NCI-H2227 (cell line): ENCODE measurements around the gene WSB1.
"Not testable (repeated sequence)": the region's sequence is repeated elsewhere in the genome, so short reads cannot be mapped to it uniquely, and the experiment has no call there.

Experiments
- DNase-seq: peaks from one replicate; lab custom pipeline; 2025; ENCODE audit not compliant: unreplicated experiment; lab: John Stamatoyannopoulos, UW

WSB1 gene, protein sequence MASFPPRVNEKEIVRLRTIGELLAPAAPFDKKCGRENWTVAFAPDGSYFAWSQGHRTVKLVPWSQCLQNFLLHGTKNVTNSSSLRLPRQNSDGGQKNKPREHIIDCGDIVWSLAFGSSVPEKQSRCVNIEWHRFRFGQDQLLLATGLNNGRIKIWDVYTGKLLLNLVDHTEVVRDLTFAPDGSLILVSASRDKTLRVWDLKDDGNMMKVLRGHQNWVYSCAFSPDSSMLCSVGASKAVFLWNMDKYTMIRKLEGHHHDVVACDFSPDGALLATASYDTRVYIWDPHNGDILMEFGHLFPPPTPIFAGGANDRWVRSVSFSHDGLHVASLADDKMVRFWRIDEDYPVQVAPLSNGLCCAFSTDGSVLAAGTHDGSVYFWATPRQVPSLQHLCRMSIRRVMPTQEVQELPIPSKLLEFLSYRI

DNA sequence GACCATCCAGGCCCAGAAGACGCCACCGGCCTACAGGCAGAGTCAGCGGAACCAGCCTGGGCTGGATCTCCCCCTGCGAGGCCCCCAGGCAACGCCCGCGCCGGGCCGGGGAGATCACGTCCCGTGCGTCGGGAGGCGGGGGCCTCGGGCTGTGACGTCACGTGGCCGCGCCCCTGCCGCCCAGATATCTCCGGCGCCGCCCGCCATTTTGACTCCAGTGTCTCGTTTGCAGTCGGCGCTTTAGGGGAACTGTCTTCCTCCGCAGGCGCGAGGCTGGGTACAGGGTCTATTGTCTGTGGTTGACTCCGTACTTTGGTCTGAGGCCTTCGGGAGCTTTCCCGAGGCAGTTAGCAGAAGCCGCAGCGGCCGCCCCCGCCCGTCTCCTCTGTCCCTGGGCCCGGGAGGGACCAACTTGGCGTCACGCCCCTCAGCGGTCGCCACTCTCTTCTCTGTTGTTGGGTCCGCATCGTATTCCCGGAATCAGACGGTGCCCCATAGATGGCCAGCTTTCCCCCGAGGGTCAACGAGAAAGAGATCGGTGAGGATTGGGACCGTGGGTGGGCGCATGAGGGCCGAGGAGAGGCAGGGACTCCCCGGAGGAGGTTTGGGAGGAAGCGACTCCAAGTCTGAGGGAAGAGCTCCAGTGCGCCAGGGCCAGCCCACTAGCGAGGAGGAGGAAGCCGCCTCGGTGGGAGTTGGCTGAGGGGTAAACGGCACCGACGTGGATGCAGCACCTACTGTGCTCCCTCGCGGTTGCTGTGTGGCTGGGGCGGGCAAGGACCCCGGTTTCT lies at the start of gene WSB1:
WSB1 (plus strand) TSS at position 217 of the 791 bp plus-strand sequence; CDS start at position 499, 282 bp downstream.
- DNase-seq, result peak; percentile 94

DNA sequence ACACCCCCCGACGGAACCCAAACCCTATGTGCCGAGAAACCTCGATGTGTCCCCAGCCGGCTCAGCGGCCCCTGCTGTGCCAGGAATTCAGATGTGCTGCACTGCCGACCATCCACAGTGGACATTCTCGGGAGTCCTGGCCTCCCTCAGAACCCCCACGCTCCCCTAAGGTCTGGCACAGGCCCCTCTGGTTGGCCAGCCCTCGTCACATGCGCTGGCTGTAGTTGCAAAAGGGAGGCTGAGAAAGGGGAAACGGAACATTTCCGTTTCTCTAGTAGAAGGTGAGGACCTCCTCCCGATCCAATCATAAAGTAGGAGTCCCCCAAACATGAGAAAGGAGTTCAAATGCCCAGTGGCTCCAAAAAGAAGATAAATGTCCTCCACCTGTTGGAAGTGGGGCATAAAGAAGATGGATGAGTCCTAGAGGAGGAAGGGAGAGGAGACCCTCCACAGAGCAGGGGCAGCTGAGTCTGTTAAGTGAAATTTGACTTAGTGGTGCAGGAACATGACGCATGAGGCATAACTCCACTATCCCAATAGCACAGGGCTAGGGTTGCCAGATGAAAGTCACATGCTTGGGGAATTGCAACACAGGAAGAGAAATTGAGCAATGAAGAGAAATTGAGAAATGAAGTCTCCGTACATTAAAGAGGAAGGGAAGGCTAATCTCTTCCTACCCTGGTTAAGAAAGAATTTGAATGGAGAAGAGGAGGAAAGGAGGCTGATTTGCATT lies 49.3 kb upstream of the WSB1 start:
- no peak for DNase-seq

- DNase-seq, result peak; percentile 72
These were observed 48.7 kb upstream of the WSB1 start for GRCh38 chr17:27245230-27245696.

DNA sequence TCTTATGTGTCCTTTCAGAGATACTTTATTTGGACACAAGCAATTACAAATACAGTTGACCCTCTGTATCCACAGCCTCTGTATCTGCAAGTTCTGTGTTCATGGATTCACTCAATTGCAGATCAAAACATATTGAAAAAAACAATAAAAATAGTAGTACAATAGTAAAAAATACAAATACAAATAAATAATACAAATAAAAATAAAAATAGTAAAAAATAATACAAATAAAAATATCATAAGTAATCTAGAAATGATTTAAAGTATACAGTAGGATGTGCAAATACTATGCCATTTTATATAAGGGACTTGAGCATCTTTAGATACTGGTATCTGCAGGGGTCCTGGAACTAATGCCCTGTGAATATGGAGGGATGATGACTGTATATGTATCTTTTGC lies 47.4 kb upstream of the WSB1 start:
- DNase-seq, result no peak

- no peak for DNase-seq
These were observed 46.6 kb upstream of the WSB1 start for GRCh38 chr17:27247071-27247957.

GRCh38 chr17:27247958-27248342 lies 46.0 kb upstream of the WSB1 start:
- DNase-seq, result no peak

DNA sequence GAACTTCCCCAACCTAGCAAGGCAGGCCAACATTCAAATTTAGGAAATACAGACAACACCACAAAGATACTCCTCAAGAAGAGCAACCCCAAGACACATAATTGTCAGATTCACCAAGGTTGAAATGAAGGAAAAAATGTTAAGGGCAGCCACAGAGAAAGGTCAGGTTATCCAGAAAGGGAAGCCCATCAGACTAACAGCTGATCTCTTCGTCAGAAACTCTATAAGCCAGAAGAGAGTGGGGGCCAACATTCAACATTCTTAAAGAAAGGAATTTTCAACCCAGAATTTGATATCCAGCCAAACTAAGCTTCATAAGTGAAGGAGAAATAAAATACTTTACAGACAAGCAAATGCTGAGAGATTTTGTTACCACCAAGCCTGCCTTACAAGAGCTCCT lies 43.1 kb upstream of the WSB1 start:
- not testable (repeated sequence) for DNase-seq

DNA sequence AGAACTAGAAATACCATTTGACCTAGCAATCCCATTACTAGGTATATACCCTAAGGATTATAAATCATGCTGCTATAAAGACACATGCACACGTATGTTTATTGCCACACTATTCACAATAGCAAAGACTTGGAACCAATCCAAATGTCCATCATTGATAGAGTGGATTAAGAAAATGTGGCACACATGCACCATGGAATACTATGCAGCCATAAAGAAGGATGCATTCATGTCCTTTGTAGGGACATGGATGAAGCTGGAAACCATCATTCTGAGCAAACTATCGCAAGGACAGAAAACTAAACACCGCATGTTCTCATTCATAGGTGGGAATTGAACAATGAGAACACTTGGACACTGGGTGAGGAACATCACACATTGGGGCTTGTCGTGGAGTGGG lies 39.1 kb upstream of the WSB1 start:
- not testable (repeated sequence) for DNase-seq

- DNase-seq, result no peak
These were observed 37.5 kb upstream of the WSB1 start for GRCh38 chr17:27256225-27257030.

- no peak for DNase-seq
These were observed 36.9 kb upstream of the WSB1 start for GRCh38 chr17:27257031-27257357.

- no peak for DNase-seq
These were observed 34.6 kb upstream of the WSB1 start for GRCh38 chr17:27259356-27259755.

DNA sequence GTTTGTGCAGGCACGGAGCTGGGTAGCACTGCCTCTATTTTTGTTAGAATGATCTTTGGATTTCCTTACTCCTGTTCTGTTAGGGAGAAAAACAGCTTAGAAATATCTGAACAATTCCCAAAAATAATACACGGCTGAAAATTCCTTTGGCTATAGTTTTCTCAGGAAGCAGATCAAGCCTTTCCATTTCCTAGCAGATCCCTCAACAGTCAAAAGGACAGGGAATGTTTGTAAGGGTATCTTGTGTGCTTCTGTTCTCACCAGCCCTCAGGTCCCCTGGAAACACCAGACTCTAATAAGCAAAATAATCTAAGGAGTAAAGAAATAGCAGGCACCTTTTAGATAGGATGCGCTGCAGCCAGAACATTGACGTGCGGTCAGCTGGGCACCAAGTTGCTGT lies 30.5 kb upstream of the WSB1 start:
- no peak for DNase-seq

- DNase-seq, result no peak
These were observed 29.7 kb upstream of the WSB1 start for GRCh38 chr17:27264068-27264812.

DNA sequence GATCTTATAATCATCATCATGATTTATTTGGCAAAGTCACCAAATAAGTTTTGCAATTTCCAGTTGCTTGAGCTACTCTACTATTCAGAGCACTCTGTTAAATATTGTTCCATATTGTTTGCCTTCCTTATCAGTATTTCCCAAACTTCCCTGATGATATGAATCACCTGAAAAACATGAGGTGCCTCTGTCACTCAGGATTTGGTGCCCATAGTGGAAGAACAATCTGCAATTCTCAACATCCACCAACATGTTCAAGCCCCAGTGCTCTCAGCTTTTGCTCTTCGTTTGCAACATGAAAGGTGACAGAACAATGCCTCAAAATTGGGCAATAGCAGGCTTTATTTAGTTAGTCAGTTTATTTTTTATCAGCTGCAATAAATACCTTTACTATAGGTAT lies 28.6 kb upstream of the WSB1 start:
- DNase-seq, result no peak

GRCh38 chr17:27266228-27266627 lies 27.7 kb upstream of the WSB1 start:
- DNase-seq, result no peak

GRCh38 chr17:27268394-27269085 lies 25.4 kb upstream of the WSB1 start:
- DNase-seq, result no peak

DNA sequence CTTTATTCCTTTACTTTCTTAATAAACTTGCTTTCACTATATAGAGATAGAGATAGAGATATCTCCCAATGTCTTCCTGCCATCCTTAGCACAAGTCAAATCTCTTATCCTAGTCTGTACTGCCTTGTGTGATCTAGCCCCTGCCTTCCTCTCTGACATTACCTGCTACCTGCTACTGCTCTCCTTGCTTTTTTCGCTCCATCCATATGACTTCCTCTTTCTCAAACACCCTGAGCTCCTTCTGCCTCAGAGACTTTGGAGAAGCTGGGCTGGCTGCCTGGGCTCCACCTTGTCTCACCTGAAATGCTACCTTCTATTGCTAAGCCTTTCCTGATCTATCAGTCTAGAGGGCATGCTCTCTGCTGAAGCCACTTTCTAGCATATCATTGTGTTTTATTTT lies 24.7 kb upstream of the WSB1 start:
- DNase-seq, result no peak

DNA sequence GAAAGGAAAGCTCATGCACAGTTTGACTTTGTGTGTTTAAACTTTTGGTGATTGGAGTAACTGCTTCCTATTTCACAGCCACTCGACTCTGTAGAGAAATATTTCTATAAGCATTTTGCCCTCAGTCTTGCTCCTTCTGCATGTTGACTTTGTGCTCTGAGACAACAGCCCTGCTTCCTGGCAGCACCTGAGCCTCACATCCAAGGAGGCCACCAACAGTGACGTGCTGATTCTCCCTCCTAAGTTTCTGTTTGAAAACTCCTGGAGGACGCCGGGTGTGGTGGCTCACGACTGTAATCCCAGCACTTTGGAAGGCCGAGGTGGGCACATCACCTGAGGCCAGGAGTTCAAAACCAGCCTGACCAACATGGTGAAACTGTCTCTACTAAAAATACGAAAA lies 23.9 kb upstream of the WSB1 start:
- DNase-seq, result no peak
